Liver (tissue), 9 donors: Measurements from ENCODE around the gene MVB12B. TPM values are rescaled to one million over a fixed set of nuclear protein-coding genes. Genes with fewer than 3 reads are reported as not detected.

Experiments
- DNase-seq: peaks from one replicate; pipeline ENCODE4 v3.0.0-alpha.2; 2017; ENCODE audit warnings: low spot score
- H3K27ac ChIP-seq, 2 donors: one replicate each; pipeline ENCODE4 v1.7.0; 2013; ENCODE audit warnings: inconsistent platforms in 2 of 2, low read length in 2 of 2, control low read depth in 1 of 2, low read depth in 1 of 2, mild to moderate bottlenecking in 1 of 2
- H3K27me3 ChIP-seq, 4 donors: one replicate each; pipeline versions ENCODE4 v1.6.1 to v1.7.0; 2013; ENCODE audit warnings: low read length in 3 of 4, inconsistent platforms in 1 of 4, mild to moderate bottlenecking in 1 of 4, moderate library complexity in 1 of 4; ENCODE audit not compliant: control insufficient read depth in 4 of 4, insufficient read depth in 4 of 4
- H3K36me3 ChIP-seq, 4 donors: one replicate each; pipeline versions ENCODE4 v1.6.1 to v1.7.0; 2013; ENCODE audit warnings: low read length in 3 of 4, mild to moderate bottlenecking in 3 of 4, low read depth in 1 of 4, moderate library complexity in 1 of 4; ENCODE audit not compliant: control insufficient read depth in 4 of 4, insufficient read depth in 3 of 4
- H3K4me1 ChIP-seq, 4 donors: one replicate each; pipeline versions ENCODE4 v1.6.1 to v1.7.0; 2013; ENCODE audit warnings: low read length in 3 of 4, mild to moderate bottlenecking in 3 of 4, moderate library complexity in 1 of 4; ENCODE audit not compliant: control insufficient read depth in 4 of 4, insufficient read depth in 4 of 4
- H3K4me3 ChIP-seq, 3 donors: one replicate each; pipeline versions ENCODE4 v1.6.1 to v1.7.0; 2013; ENCODE audit warnings: low read length in 3 of 3, control low read depth in 1 of 3, low read depth in 1 of 3, mild to moderate bottlenecking in 1 of 3
- H3K9ac ChIP-seq, 2 donors: one replicate each; pipeline ENCODE4 v1.7.0; 2013; ENCODE audit warnings: low read length in 2 of 2, mild to moderate bottlenecking in 2 of 2, moderate library complexity in 2 of 2, control low read depth in 1 of 2, low read depth in 1 of 2
- H3K9me3 ChIP-seq, 4 donors: one replicate each; pipeline versions ENCODE4 v1.6.1 to v1.7.0; 2013; ENCODE audit warnings: low read length in 3 of 4; ENCODE audit not compliant: control insufficient read depth in 4 of 4
- EGR1 ChIP-seq, 2 donors: IDR thresholded peaks; 2 replicates each; pipeline ENCODE4 v1.6.1; 2016 to 2018; ENCODE audit warnings: antibody characterized with exemption in 2 of 2, low read depth in 2 of 2
- FOXA1 ChIP-seq: IDR thresholded peaks from 2 replicates; pipeline ENCODE4 v1.6.1; 2016; ENCODE audit warnings: antibody characterized with exemption
- FOXA2 ChIP-seq: IDR thresholded peaks from 2 replicates; pipeline ENCODE4 v1.6.1; 2016; ENCODE audit warnings: antibody characterized with exemption
- GABPA ChIP-seq, 2 donors: IDR thresholded peaks in 1 of 2; conservative IDR thresholded peaks in 1 of 2; 2 replicates each; pipeline ENCODE4 v1.6.1; 2016; ENCODE audit warnings: antibody characterized with exemption in 2 of 2, mild to moderate bottlenecking in 1 of 2, moderate library complexity in 1 of 2
- HNF4G ChIP-seq: IDR thresholded peaks from 2 replicates; pipeline ENCODE4 v1.6.1; 2016; ENCODE audit warnings: antibody characterized with exemption
- JUND ChIP-seq, 2 donors: IDR thresholded peaks; 2 replicates each; pipeline ENCODE4 v1.6.1; 2016; ENCODE audit warnings: antibody characterized with exemption in 2 of 2
- NR2F2 ChIP-seq: IDR thresholded peaks from 2 replicates; pipeline ENCODE4 v1.6.1; 2016; ENCODE audit warnings: antibody characterized with exemption
- RAD21 ChIP-seq, 2 donors: IDR thresholded peaks; 2 replicates each; pipeline ENCODE4 v1.6.1; 2016; ENCODE audit warnings: antibody characterized with exemption in 2 of 2, mild to moderate bottlenecking in 2 of 2
- RXRA ChIP-seq, 2 donors: IDR thresholded peaks; 2 replicates each; pipeline ENCODE4 v1.6.1; 2017 to 2018; ENCODE audit warnings: antibody characterized with exemption in 2 of 2, mild to moderate bottlenecking in 1 of 2
- SP1 ChIP-seq: IDR thresholded peaks from 2 replicates; pipeline ENCODE4 v1.6.1; 2018; ENCODE audit warnings: antibody characterized with exemption, mild to moderate bottlenecking
- TAF1 ChIP-seq: conservative IDR thresholded peaks from 2 replicates; pipeline ENCODE4 v1.6.1; 2016; ENCODE audit warnings: antibody characterized with exemption, mild to moderate bottlenecking
- YY1 ChIP-seq: IDR thresholded peaks from 2 replicates; pipeline ENCODE4 v1.6.1; 2016; ENCODE audit warnings: antibody characterized with exemption, mild to moderate bottlenecking
- WGBS: extraction: QIAGEN DNeasy Blood & Tissue Kit; methylation state at CpG from one replicate; pipeline ENCODE4 v1.1.7; 2013; 5-methylcytosine and 5-hydroxymethylcytosine counted together
- polyA plus RNA-seq, 2 donors: library from polyadenylated mRNA; stranded (reverse) in 1 of 2; unstranded in 1 of 2; fragments of 200-250 nt in 1 of 2; fragments of >200 nt in 1 of 2; fragmentation: Nextera tagmentation in 1 of 2; extraction: Ambion mirVana in 1 of 2; gene quantifications; one replicate each; pipeline versions ENCODE4 v1.2.1 to v1.2.3, GENCODE V29; 2013 to 2015
- total RNA-seq, 2 donors: library from RNA; depleted of rRNA; stranded (reverse); fragments of >200 nt; gene quantifications; one replicate each; pipeline ENCODE4 v1.2.3, GENCODE V29; 2014
- TF ChIP-seq, protein P1 (sequence below): fragments of 150-350 bp; IDR thresholded peaks from 2 replicates; pipeline ENCODE4 v1.5.1; 2017; ENCODE audit warnings: improper control_type of control experiment, low read depth, low read length; ENCODE audit not compliant: missing input control
- TF ChIP-seq, protein P2 (sequence below): IDR thresholded peaks from 2 replicates; pipeline ENCODE4 v1.6.1; 2016; ENCODE audit warnings: antibody characterized with exemption, mild to moderate bottlenecking
- TF ChIP-seq, protein P3 (sequence below): IDR thresholded peaks from 2 replicates; pipeline ENCODE4 v1.6.1; 2016; ENCODE audit warnings: antibody characterized with exemption
- donor health status: healthy.
- donor health status: healthy.
- donor health status: healthy.
- donor health status: healthy.
- donor health status: healthy.

Gene MVB12B
- total and polyA plus RNA-seq, 4 donors, result 5.3 to 12.4 (median 8.4) TPM

DNA sequence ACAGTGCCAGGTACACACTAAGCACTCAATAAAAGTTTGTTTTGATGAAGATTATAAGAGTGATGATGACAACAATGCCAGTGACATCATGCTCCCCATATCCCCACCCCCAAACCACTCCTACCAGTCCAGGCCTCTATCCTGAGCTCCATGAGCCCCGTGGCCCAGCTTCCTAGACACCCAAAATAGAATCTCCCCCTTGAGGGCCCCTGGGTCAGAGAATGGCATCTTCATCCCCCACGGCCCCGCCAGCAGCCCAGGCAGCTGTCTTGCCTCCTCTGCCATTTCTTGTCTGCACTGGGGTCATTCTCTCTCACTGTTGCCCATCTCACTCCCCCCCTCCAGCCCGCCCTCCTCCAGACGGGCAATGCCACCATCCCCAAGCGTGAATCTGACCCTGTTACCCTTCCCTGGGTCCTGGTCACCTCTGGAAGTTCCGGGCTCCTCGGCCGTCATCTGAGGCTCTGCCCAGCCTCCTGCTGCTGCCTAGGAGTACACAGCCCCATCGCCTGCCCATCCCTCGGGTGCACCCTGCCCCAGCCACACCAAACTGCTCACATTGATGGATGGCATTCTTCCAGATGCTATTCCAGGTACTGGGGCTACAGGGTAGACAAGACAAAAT lies 210.3 kb downstream of the MVB12B start:
- DNase-seq, result no peak
- Histone ChIP-seq H3K27ac (no peak overlapping the region), H3K4me1 (no peaks in the 10 kb centered on the region), H3K9me3 (no peaks in the 10 kb centered on the region), H3K36me3 (no peaks in the 10 kb centered on the region), H3K27me3 (no peaks in the 10 kb centered on the region), H3K9ac (no peak overlapping the region), H3K4me3 (no peak overlapping the region)
- TF ChIP-seq, protein P1, sequence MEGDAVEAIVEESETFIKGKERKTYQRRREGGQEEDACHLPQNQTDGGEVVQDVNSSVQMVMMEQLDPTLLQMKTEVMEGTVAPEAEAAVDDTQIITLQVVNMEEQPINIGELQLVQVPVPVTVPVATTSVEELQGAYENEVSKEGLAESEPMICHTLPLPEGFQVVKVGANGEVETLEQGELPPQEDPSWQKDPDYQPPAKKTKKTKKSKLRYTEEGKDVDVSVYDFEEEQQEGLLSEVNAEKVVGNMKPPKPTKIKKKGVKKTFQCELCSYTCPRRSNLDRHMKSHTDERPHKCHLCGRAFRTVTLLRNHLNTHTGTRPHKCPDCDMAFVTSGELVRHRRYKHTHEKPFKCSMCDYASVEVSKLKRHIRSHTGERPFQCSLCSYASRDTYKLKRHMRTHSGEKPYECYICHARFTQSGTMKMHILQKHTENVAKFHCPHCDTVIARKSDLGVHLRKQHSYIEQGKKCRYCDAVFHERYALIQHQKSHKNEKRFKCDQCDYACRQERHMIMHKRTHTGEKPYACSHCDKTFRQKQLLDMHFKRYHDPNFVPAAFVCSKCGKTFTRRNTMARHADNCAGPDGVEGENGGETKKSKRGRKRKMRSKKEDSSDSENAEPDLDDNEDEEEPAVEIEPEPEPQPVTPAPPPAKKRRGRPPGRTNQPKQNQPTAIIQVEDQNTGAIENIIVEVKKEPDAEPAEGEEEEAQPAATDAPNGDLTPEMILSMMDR, result no peak
- TF ChIP-seq HNF4G (no peak), NR2F2 (no peak), SP1 (no peak), TAF1 (no peak), FOXA1 (no peak), EGR1 (IDR thresholded peaks at IDR 0.05; ENCODE audit: low read depth in 2 of 2) (no peak), RXRA (IDR thresholded peaks at IDR 0.05) (no peak), YY1 (no peak)
- TF ChIP-seq, protein P2, sequence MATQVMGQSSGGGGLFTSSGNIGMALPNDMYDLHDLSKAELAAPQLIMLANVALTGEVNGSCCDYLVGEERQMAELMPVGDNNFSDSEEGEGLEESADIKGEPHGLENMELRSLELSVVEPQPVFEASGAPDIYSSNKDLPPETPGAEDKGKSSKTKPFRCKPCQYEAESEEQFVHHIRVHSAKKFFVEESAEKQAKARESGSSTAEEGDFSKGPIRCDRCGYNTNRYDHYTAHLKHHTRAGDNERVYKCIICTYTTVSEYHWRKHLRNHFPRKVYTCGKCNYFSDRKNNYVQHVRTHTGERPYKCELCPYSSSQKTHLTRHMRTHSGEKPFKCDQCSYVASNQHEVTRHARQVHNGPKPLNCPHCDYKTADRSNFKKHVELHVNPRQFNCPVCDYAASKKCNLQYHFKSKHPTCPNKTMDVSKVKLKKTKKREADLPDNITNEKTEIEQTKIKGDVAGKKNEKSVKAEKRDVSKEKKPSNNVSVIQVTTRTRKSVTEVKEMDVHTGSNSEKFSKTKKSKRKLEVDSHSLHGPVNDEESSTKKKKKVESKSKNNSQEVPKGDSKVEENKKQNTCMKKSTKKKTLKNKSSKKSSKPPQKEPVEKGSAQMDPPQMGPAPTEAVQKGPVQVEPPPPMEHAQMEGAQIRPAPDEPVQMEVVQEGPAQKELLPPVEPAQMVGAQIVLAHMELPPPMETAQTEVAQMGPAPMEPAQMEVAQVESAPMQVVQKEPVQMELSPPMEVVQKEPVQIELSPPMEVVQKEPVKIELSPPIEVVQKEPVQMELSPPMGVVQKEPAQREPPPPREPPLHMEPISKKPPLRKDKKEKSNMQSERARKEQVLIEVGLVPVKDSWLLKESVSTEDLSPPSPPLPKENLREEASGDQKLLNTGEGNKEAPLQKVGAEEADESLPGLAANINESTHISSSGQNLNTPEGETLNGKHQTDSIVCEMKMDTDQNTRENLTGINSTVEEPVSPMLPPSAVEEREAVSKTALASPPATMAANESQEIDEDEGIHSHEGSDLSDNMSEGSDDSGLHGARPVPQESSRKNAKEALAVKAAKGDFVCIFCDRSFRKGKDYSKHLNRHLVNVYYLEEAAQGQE, result no peak
- WGBS, result 85% methylated on average over 11 of the region's 11 CpGs

DNA sequence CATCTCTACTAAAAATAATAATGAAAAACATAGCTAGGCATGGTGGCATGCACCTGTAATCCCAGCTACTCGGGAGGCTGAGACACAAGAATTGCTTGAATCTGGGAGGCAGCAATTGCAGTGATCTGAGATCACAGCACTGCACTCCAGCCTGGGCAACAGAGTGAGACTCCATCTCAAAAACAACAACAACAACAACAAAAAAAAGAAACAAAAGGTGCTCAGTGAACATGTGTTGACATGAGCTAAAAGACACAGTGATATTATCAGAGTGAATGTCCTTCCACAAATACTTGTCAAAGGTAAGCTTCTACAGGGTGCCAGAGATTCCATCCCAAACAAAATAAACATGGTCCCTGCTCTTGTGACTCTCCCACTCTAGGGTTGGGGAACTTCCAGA lies 211.9 kb downstream of the MVB12B start:
- 96% methylated on average over 1 of the region's 1 CpG for WGBS
- TF ChIP-seq FOXA2 (no peak), YY1 (no peak), JUND (IDR thresholded peaks at IDR 0.05) (no peak), EGR1 (IDR thresholded peaks at IDR 0.05; ENCODE audit: low read depth in 2 of 2) (no peak), RAD21 (IDR thresholded peaks at IDR 0.05) (no peak), GABPA (IDR thresholded peaks at IDR 0.05 in 1 of 2, conservative IDR thresholded peaks at IDR 0.05 in 1 of 2) (no peak)
- TF ChIP-seq, protein P3, sequence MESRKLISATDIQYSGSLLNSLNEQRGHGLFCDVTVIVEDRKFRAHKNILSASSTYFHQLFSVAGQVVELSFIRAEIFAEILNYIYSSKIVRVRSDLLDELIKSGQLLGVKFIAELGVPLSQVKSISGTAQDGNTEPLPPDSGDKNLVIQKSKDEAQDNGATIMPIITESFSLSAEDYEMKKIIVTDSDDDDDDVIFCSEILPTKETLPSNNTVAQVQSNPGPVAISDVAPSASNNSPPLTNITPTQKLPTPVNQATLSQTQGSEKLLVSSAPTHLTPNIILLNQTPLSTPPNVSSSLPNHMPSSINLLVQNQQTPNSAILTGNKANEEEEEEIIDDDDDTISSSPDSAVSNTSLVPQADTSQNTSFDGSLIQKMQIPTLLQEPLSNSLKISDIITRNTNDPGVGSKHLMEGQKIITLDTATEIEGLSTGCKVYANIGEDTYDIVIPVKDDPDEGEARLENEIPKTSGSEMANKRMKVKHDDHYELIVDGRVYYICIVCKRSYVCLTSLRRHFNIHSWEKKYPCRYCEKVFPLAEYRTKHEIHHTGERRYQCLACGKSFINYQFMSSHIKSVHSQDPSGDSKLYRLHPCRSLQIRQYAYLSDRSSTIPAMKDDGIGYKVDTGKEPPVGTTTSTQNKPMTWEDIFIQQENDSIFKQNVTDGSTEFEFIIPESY, result no peak
- Histone ChIP-seq H3K36me3 (no peaks in the 10 kb centered on the region), H3K9me3 (no peaks in the 10 kb centered on the region), H3K27me3 (no peaks in the 10 kb centered on the region), H3K4me1 (no peaks in the 10 kb centered on the region), H3K4me3 (no peak overlapping the region), H3K9ac (no peak overlapping the region), H3K27ac (no peak overlapping the region)
- DNase-seq, result no peak
